DMS114 treated with DMSO at 0.1 percent for 48 hours (cell line): Measurements from ENCODE around the gene SIGMAR1.

ENCODE experiments used
- DNase-seq: peaks from one replicate; lab custom pipeline; 2025; ENCODE audit not compliant: unreplicated experiment; lab: John Stamatoyannopoulos, UW

Gene SIGMAR1

DNA sequence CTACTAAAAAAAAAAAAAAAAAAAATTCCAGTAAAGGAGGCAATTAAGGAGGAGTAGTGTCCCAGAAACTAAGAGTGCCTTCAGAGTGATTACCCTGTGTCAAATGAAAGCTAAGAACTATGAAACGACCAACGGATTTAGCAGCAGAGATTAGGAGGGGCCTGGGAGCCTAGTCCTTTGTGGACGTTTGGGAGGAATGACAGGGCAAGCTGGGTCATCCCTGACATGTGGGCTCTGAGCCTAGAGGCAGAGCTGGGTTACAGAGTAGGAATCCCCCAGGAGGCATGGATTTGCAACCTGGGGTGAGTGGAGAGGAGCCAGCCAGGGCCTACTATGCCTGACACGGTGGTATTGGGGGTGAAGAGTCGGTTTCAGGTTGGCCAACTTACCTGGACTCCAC lies 4.4 kb downstream of the SIGMAR1 start:
- no peak for DNase-seq

DNA sequence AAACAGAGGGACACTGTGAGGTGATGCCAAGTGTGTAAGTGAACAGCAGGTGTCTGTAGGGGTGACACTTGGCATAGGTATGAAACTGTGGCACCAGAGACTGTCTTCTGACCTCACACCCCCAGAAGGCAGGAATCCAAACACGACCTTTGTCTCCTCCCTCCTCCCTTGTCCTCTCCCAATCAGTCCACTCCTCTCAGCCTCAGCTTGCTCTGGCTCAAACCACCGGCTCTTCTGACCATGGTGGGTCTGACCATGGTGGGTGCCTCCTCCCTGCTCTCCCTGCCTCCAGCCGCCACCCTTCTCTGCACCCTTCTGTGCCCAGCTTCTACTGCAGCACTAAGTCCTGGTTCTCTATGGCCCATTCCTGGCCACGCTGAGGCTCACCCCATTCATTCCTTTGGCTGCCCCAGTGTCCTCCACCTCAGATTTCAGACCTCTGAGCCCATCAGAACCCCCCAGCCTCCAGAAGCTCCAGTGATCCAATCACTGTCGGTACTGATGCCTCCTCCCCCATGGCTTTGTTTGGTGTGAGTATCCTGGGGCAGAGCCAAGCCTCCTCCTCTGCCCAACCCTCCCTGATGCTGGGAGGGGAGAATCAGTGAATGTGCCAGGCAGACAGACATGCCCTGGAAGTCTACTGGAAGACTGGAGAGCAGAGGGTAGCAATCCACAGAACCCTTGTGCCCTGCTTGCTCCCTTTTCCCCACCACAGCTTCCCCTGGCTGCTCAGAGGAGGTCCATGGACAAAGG lies 7.0 kb downstream of the SIGMAR1 start:
- no peak for DNase-seq

DNA sequence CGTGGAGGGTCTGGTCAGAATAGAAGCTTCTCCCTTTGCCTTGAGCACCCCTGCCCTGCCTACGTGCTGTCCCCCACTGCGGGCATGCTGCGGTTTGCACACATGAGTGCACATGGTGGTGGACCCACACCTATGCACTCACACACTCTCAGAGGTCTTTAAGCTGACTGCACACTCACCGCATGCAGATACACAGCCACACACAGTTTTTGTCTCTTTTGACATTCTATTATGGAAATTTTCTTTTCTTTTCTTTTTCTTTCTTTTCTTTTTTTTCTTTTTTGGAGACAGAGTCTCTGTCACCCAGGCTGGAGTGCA lies 8.1 kb downstream of the SIGMAR1 start:
- DNase-seq = no peak

DNA sequence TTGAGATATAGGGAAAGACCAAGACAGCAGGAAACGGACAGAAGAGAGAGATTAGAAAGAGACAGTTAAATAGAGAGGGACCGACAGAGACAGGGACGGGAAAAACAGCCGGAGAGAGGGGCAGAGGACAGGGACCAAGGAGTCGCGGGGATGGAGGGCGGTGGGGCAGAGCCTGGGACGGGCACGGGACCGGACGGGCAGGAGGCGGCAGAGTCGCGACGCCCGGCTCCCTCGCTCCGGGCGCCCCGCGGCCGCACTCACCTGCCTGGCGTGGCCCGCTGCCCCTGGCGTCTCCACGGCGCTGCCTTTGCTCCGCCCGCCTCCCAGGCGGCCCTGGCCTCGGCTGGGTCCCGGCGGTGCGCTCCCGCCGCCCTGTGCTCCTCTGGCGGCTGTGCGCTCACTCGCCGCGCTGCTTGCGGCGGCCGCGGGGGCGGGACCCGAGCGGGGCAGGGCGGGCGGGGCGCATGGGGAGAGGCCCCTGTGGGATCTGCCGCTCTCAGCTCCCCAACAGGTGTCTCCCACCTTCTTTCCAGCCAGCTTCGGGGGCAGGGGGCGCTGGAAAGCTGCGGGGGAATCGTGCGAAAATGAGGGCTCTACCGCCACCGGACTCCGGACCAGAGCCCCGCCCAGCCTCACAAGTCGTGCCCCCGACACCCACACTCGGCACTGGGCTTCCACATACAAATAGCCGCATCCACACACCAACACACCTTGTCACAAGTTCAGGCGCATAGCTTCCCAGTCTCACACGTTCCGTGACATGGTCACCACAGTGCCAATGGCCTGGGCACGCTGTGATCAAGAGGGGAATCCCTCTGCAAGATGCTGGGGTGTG lies 8.7 kb downstream of the SIGMAR1 start, which contains the start of gene ARID3C:
ARID3C (minus strand) TSS at position 411 of the 835 bp plus-strand sequence. CDS start 1,052 bp downstream, outside the sequence.
- no peak for DNase-seq

DNA sequence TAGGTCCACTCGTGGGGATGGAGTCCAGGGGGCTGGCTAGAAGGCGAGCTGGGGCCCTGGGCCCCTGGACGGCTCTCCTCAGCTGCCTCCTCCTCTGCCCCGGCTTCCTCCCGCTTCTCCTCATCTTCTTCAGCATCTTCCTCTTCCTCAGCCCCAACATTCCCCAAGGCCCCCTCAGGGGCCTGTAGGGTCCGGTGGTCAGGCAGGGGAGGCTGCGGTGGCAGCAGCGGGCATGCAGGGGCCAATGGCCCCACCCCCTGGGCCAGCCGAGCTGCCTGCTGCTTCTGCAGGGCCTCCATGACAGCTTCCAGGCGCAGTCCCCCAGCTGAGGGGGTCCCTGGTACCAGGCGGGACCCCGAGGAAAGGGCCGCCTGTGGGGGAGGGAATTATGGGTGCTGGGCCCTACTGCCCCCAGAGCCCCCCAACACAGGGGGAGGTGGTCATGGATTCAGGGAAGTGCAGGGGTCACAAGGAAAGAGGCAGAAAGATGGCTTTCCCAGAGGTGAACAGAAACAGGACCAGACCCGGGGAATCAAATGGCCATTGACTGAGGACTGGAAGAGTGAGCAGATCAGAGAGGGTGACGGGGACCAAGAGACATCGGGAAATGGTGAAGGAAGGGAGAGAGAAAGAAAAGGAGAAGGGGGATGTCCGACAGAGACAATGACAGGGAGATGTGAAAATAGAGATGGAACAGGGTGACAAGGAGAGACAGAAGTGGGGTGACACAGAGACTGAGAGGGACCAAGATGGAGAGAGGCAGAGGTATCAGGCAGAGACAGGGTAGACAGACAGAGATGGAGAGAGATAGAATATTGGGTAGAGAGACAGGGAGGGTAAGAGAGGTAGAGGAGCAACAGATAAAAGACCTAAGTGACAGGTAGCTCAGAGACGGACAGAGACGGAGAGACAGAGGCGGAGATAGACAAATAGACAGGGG lies 9.6 kb downstream of the SIGMAR1 start:
- DNase-seq = no peak

DNA sequence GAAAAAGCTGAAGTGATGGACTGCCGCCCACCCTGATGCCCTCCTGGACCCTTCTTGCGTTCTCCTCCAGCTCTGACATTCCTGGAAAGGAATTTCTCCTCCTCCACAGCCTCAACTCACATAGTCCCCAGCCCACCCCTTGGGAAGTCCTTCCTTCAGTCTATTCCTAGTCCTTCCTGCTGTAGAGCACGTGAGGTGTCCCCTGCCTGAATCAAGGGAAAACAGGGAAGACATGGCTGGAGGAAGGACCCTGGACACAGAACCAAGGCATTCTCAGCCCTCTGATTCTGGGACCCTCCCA lies 12.5 kb downstream of the SIGMAR1 start:
- no peak for DNase-seq

DNA sequence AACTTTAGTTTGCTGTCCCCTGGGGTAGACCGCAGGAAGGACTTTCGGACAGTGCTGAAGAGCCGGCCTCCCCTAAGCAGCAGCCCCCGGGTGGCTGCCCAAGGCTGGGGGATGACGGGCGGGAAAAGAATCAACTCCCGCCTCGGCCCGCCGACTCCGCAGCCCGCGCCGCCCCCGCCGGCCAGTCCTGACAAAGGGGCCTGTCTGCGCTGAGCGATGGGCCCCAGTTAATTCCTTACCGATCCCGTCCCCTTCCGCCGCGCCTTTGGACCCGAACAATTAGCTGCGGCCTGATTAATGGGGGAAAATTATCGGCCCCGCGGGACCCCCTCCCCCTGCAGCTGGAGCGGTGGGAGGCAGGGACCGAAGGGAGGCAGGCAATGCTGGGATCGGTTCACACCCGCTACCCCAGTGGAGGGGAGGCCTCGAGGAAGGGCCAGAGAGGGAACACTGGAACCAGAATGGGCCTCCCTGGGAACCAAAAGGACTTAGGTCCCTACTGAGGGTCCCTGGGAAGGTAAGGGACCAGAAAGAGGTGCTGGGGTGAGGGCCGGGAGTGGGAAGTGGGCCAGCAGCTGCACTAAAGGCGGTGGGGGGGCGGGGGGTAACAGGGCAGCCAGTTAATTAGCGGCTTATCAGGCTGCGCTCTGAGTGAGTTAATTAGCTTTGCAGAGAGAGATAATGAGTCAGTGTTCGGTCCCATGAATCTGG lies 13.0 kb downstream of the SIGMAR1 start:
- DNase-seq = no peak

DNA sequence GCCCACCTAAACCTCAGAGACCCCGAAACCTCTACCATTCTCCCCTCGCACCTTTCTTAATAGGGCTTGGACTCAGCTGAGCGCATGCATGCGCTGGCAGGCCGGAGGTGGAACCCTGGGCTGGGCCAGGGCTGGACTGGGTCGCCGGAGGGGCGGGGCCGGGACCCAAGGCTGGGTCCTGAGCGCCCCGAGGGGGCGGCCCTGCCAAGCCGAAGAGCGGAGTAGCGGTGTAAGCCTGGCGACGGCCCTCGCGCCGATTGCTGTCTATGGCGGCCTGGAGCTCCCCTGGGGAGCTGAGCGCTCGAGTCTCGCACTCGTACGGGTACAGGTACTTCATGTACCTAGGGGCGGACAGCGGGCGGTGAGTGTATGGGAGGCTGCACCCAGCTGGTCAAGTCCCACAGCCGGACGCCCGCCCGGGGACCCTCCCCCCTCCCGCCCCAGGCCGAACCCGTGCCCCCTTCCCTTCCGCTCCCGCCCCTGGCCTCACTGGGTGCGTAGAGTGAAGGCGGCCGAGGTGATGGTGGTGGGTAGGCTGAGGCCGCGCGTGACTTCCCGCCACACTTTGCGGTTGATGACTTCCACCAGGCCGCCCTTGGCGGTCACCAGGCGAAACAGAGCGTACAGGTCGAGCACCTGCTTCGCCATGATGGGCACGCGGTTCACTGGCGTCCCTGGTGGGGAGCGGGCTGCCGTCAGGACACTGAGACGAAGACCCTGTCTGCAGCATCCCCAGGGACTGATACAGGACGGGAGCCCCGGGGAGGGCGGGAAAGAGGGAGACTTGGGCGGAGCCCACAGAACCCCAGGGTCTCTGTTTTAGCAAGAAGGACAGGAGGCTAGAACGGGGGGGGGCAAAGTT lies 14.0 kb downstream of the SIGMAR1 start:
- DNase-seq = no peak

DNA sequence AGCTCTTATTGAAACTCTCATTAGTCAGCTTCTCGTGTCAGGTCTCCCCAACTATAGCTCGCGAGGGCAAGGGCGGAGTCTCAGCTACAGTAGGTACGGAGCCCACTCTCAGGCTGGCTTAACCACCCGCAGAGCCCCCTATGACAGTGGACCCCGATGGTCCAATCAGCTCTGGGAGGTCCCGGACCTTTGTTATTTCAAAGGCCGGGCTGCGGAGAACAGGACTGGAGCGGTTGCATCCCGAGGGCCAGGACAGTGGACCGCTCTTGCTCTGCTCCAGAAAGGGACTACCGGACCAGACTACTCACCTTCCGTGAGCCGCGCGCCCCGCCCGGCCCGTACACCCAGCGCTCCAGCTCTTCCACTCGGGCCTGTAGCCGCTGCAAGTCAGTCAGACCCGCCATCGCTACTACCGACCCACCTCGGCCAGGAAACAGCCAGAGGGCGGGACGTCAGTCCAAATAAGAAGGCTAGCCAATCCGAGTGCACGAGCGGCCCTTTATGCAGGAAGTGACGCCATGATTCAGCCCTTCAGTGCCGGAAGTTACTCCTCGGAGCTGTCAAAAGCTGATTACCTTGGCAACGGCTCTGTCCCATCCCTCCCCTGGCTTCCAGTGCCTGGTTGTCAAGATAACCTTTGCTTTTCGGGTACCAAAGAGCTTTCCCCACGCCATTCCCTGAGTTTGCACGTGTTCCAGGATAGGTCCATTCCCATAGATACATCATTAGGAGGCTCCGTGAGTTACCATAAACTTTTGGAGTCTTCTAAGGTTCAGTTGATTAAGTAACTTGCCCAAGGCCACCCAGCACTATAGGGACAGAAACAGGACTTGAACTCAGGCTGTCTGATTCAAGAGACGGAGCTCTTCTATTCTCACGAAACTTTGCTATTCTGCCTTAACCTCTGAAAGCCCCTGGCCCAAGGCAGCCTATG lies 17.3 kb downstream of the SIGMAR1 start, which contains the start of gene DCTN3:
DCTN3 (minus strand) TSS at position 435 of the 934 bp plus-strand sequence; CDS start at position 404, 31 bp downstream.
- DNase-seq = peak; percentile 90

DNA sequence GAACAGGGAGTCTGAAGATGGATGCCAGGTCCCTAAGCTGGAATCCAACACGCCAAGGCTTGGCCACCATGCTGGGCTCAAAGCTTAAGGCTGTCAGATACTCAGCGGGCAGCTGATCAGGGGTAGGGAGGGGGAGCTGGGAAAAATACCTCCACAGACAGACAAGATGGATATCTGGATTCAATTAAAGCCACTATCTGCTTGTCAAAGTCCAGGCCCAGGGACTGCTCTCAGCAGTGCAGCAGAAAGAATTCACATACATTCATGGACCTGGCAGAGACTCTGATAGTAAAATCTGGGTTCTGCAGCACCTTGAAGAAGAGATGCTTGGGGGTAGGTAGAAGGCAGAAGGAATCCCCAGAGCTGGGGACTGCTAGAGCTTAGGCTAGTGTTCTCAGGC lies 22.5 kb downstream of the SIGMAR1 start:
- DNase-seq = no peak

DNA sequence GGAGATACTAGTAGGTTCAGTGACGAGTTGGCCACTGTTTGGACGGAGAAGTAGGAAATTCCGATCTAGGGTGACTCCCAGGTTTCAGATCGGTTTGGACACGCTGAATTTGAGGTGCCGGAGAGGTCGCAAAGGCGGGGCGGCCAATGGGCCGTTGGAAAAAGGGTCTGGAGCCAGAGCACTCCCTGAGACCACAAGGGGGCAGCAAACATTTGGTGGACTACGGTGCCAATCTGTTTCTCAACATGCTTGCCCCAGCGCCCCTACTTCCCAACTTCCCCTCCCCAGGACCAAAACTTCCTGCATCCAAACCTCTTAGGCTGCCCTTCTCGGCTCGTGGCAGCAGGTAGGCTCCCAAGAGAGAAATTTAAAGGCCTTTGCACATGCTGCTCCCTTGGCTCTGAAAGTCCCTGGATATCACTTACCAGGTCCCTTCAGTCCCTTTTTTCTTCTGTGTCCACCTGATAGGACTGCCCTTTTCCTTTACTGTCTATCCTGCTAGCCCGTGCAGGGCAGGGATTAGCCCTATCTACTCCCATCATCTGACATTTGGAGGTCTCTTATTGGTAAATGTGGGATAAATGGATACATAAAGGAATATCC lies 24.7 kb downstream of the SIGMAR1 start:
- DNase-seq = peak; percentile 63

DNA sequence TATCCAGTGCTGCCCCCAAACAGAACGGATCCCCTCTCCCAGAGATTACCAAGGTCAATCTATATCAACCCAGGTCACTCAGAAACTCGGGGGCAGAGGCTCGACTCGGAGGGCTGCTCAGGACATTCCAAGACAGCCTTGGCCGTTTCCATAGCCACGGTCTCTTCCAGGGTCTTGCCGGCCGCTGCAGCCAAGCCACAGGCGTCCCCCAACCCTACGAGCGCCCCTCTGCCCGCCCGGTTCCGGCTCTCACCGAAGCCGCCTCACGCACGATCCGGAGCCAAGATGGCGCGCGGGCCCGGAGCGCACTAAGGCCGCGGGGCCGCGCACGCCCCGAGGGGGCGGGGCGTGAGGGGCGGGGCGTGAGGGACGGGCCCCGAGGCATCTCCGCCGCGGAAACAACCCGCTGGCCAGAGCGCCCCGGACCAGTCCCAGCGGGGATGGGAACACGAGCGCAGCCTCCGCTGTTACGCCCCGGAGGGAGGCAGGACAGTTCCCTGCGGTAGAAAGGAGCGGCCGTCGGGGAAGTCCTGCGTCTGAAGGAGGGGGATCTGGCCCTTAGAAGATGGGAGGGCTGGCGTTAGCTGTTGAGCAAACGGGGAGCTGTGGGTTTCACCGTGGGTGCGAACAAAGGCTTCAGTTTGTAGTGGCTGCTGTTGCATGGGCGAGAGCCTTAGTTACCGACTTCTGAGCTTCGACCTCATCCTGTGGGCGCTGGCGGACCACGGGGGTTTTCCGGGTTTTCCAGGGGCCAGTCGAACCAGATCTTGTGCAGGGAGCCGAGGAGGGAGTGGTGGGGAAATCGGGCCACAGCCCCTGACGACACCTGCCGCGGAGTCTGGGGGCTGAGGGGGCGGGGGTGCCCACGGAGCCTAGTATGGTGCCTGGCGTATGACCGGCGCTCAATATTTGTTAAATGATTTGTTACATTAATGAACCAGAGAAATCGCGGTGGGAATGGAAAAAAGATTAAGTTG lies 25.5 kb downstream of the SIGMAR1 start, which contains the start of gene RPP25L:
RPP25L (minus strand) TSS at position 287 of the 977 bp plus-strand sequence. CDS start 801 bp downstream, outside the sequence.
- peak; percentile 32 for DNase-seq

DNA sequence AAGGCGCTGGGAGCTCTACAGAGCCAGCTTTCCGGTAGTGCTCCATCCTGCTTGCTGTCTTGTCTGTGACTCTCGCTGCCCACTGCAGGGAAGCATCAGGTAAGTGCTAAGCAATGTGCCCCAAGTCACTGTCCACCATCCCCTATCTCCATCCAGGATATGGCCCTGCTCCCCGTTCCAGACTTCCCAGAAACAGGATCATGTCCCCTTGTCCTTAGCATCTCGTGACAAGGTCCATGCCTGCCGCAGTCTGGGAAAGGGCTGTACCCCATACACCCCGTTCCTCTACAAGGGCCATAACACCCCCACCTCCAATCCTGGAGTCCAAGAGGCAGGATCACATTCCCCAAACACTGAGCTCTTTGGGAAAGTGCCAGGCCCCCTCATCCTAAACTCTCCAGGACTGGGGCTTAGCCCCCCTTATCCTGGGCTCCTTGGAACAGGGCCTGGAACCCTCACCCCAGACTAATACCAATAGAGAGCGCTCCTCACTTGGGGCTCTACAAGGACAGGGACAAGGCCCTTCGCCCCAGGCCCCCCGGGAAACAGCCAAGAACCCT lies 26.3 kb downstream of the SIGMAR1 start:
- DNase-seq = no peak

DNA sequence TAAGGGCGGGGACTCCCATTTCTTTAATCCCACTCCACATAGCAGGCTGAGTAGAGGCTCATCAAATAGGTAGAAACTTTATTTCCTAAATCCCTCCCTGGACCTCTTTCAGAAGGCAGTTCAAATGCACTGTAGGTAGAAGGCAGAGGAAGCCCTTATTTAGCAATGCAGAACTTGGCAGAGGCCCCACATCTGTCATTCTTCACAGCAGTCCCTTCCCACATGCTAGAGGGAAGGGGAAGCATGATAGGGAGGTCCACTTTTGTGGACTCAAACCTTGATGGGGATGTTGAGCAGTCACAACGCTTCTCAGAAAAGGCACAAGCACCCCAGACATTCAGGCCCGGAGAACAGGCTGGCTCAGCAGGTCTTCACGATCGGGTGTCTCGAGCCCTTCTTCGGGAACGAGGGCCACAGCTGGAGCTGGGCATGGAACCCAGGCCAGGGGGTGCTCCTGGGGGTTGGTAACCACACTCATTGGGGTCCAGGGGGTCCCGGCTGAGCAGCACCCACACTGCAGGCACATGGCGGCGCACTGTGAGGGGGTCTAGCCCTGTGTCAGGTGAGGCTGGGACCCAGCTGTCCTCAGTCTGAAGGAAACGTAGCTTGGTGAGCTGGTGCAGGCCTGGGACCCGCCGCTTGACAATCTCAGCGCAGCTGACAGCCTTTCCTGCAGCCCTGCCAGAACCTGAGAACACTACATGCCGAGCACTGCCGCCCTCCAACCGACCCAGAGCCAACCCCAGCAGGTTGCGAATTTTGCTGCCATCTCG lies 27.0 kb downstream of the SIGMAR1 start:
- DNase-seq = no peak

DNA sequence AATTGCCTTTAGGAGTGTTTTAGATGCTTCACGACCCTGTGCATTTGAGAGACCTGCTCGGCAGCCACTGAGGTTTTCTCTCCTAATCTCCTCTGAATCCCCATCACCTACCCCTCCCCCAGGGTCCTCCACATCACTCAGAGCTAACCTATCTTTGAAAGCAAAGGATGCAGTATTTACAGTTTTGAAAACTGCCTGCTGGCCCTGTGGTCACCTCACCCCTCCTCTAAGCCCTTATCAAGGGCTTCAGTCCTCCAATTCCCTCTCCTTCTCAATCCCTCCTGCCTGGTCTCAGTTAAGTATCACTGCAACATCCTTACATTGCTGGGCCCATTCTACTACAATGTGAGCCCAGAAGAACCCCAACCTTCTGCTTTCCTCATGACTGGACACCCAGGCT lies 30.3 kb downstream of the SIGMAR1 start:
- DNase-seq = no peak

DNA sequence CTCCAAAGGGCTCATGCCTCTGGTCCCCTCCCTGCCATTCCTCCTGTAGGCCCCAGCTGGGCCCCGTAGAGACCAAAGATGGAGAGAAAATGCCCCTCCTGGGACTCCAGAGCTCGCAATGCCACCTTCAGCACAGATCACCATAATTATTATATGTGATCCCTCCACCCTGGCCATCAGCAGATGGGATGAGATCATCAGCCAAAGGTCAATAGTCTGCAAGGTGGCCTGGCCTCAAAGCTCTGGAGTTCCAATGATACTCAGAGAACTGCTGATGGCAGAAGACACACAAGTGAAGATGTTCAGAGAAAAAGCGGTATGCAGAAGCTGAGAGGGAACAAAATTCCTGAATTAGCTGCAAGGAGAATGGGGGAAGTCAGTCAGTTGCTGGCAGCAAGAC lies 30.7 kb downstream of the SIGMAR1 start:
- DNase-seq = no peak
